Adrenal gland (tissue), 12 donors: ENCODE data around the gene HFM1. TPM values are rescaled to one million over a fixed set of nuclear protein-coding genes. Genes with fewer than 3 reads are reported as not detected.

Experiments
- DNase-seq, 7 donors: peaks; one replicate each; pipeline ENCODE4 v3.0.0-alpha.2; 2019 to 2020
- H3K27ac ChIP-seq, 5 donors: fragments of 200-600 bp; sonication (generic) in 4 of 5; 1 replicate in 3 of 5; 2 replicates in 2 of 5; pipeline versions ENCODE4 v1.5.1 to v1.8.0; 2016 to 2020; ENCODE audit warnings: mild to moderate bottlenecking in 1 of 5
- H3K27me3 ChIP-seq: fragments of 200-600 bp; 2 replicates; pipeline ENCODE4 v1.8.0; 2021
- H3K36me3 ChIP-seq, 2 donors: fragments of 200-600 bp; replicated peaks in 1 of 2; 1 replicate in 1 of 2; 2 replicates in 1 of 2; pipeline versions ENCODE4 v1.5.1 to v1.8.0; 2018 to 2022
- H3K4me1 ChIP-seq, 2 donors: fragments of 200-600 bp; replicated peaks in 1 of 2; 1 replicate in 1 of 2; 2 replicates in 1 of 2; pipeline versions ENCODE4 v1.5.1 to v1.8.0; 2018 to 2021
- H3K4me3 ChIP-seq, 4 donors: fragments of 200-600 bp; sonication (generic) in 3 of 4; one replicate each; pipeline ENCODE4 v1.5.1; 2016 to 2018
- H3K9me3 ChIP-seq, 3 donors: fragments of 200-600 bp; sonication (generic) in 1 of 3; replicated peaks in 1 of 3; 1 replicate in 2 of 3; 2 replicates in 1 of 3; pipeline versions ENCODE4 v1.5.1 to v1.8.0; 2016 to 2021
- POLR2A ChIP-seq, 2 donors: fragments of 450-650 bp; IDR thresholded peaks; one replicate each; pipeline ENCODE4 v1.6.1; 2017; ENCODE audit warnings: antibody characterized with exemption in 2 of 2, mild to moderate bottlenecking in 2 of 2, moderate library complexity in 1 of 2
- WGBS, 4 donors: extraction: QIAGEN DNeasy Blood & Tissue Kit in 2 of 4; methylation state at CpG; one replicate each; pipeline versions ENCODE4 v1.1.5 to v1.1.7; 2013 to 2017; 5-methylcytosine and 5-hydroxymethylcytosine counted together
- intact Hi-C, 2 donors: fragments of 100-400 bp; cut with DNase I; formaldehyde crosslinking; loops; one replicate each; pipeline versions ENCODE4 v1.14.1 to v1.15.0; 2022 to 2023
- polyA plus RNA-seq, 3 donors: library from polyadenylated mRNA; stranded (reverse); fragments of 200-250 nt in 2 of 3; fragments of 350-450 nt in 1 of 3; fragmentation: Illumina TruSeq in 1 of 3; extraction: RNeasy Lipid Tissue Mini Kit (QIAGEN cat#74804) in 1 of 3; gene quantifications; one replicate each; pipeline ENCODE4 v1.2.3, GENCODE V29; 2013 to 2014
- total RNA-seq, 9 donors: library from RNA; depleted of rRNA in 4 of 9; stranded (reverse); fragments of >200 nt in 4 of 9; fragments of 120-200 nt in 1 of 9; fragmentation: NEBNext Ultra II Directional in 1 of 9; extraction: Animal tissue kit (Norgen Biotek cat#: 25700) in 1 of 9; gene quantifications; one replicate each; pipeline versions ENCODE4 v1.1.0 to v1.2.4, GENCODE V29; 2013 to 2023
- TF ChIP-seq, protein P1 (sequence below), 6 experiments: fragments of 450-650 bp in 4 of 6; fragments of 200-600 bp in 2 of 6; sonication (generic) in 1 of 6; IDR thresholded peaks; 1 replicate in 5 of 6; 2 replicates in 1 of 6; pipeline versions ENCODE4 v1.5.1 to v1.8.0; 2016 to 2021; ENCODE audit warnings: antibody characterized with exemption in 6 of 6, mild to moderate bottlenecking in 2 of 6, moderate library complexity in 1 of 6
- donor health status: healthy with polysubstance abuse.
- donor health status: Bipolar disorder and iron deficiency.
- donor health status: DM: yes; HTN: yes; CAD: no.
- donor health status: DM: no; HTN: no; CAD: no.
- donor health status: DM: no; HTN: no; CAD: no.
- donor health status: DM: yes; HTN: yes; CAD: no.

HFM1 gene
- total and polyA plus RNA-seq, 12 donors: 0.17 to 8.6 (median 1.0) TPM; not detected in 1

DNA sequence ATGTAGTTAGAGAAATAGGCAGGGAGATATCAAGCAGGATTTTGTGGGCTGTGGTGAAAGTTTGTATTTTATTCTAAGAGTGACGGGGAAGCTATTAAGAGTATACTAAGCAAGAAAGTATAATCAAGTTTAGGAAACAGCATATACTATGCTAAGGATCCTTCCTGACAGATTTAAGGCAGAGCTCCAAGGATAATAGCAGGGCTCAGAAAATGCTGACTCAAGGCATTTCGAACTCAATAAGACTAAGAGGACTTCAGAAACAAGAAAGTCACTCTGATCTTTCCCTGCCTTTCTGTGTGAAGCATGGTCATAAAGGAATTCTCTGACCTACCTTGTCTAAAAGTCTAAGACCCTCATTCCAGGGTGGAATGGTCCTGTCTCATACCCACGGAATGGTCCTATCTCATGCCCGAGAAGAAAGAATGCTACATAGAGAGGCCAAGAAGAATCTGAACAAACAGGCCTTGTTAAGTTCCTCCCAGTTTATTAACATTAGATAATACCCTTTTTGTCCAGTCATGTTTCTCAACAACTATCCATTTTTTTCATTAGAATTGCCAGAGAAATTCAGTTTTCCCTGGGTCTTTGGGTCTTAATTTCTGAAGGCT lies 59.1 kb downstream of the HFM1 start:
- WGBS, 4 donors: 53 to 66% (median 64%) methylated on average over 4 of the region's 4 CpGs
- H3K9me3 ChIP-seq: no peaks in the 10 kb centered on the region
- no peak overlapping the region for H3K27ac ChIP-seq

DNA sequence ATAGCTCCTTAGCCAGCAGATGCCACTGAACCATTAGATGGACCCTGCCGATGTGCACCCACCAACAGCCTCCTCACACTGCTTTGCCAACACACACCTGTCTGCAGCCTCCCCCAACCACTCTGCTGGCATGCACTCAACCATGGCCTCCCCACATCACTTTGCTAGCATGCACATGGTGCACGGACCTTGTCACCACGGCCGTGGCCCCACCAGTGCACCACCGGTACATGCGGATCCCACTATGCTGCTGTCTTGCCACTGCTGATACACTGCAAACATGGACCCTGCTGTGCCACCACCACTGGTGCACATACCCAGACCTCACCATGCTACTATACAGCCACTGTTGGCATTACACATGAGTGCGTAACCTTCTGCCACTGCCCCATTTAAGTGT lies 66.1 kb downstream of the HFM1 start:
- Histone ChIP-seq H3K4me3 (no peak overlapping the region), H3K9me3 (no peaks in the 10 kb centered on the region), H3K36me3 (no peaks in the 10 kb centered on the region), H3K4me1 (no peaks in the 10 kb centered on the region), H3K27me3 (no peaks in the 10 kb centered on the region), H3K27ac (no peak overlapping the region)
- TF ChIP-seq, protein P1, sequence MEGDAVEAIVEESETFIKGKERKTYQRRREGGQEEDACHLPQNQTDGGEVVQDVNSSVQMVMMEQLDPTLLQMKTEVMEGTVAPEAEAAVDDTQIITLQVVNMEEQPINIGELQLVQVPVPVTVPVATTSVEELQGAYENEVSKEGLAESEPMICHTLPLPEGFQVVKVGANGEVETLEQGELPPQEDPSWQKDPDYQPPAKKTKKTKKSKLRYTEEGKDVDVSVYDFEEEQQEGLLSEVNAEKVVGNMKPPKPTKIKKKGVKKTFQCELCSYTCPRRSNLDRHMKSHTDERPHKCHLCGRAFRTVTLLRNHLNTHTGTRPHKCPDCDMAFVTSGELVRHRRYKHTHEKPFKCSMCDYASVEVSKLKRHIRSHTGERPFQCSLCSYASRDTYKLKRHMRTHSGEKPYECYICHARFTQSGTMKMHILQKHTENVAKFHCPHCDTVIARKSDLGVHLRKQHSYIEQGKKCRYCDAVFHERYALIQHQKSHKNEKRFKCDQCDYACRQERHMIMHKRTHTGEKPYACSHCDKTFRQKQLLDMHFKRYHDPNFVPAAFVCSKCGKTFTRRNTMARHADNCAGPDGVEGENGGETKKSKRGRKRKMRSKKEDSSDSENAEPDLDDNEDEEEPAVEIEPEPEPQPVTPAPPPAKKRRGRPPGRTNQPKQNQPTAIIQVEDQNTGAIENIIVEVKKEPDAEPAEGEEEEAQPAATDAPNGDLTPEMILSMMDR (IDR thresholded peaks at IDR 0.05): no peak
- TF ChIP-seq POLR2A (IDR thresholded peaks at IDR 0.05): no peak
- intact Hi-C loops: no loop called here
- DNase-seq: no peak
- 95 to 96% (median 95%) methylated on average over 6 to 7 of the region's 7 CpGs for WGBS, 4 donors

More for the DNA sequence above, 59.1 kb downstream of the HFM1 start:
- no peak for DNase-seq
- TF ChIP-seq, protein P1 (IDR thresholded peaks at IDR 0.05): no peak
- no peak for TF ChIP-seq POLR2A (IDR thresholded peaks at IDR 0.05)
- intact Hi-C loops: no loop called here
- no peaks in the 10 kb centered on the region for H3K4me1 ChIP-seq
- H3K27me3 ChIP-seq: no peaks in the 10 kb centered on the region
- no peaks in the 10 kb centered on the region for H3K36me3 ChIP-seq
- H3K4me3 ChIP-seq: no peak overlapping the region

DNA sequence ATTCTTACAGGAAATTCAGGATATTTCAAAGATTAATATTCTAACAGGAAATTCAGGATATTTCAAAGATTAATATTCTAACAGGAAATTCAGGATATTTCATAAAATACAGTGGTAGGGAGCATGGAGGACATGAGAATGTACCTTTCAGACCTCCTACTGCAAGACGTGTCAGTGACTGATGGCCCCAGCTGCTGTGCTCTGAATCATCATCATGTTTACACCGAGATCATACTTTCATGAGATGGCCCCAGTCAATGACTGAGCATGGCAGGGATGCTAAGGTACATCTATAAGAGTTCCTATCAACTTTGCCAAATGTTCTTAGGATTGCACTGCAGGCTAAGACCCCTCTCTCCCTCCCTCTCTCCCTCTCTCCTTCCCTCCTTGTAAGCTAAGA lies 69.0 kb downstream of the HFM1 start:
- no peak for DNase-seq
- 36 to 69% (median 46%) methylated on average over 2 of the region's 2 CpGs for WGBS, 4 donors
- Histone ChIP-seq H3K4me3 (no peak overlapping the region), H3K27me3 (no peaks in the 10 kb centered on the region), H3K36me3 (no peaks in the 10 kb centered on the region), H3K4me1 (no peaks in the 10 kb centered on the region), H3K27ac (no peak overlapping the region), H3K9me3 (no peaks in the 10 kb centered on the region)
- intact Hi-C loops: no loop called here
- TF ChIP-seq, protein P1 (IDR thresholded peaks at IDR 0.05): no peak
- TF ChIP-seq POLR2A (IDR thresholded peaks at IDR 0.05): no peak

DNA sequence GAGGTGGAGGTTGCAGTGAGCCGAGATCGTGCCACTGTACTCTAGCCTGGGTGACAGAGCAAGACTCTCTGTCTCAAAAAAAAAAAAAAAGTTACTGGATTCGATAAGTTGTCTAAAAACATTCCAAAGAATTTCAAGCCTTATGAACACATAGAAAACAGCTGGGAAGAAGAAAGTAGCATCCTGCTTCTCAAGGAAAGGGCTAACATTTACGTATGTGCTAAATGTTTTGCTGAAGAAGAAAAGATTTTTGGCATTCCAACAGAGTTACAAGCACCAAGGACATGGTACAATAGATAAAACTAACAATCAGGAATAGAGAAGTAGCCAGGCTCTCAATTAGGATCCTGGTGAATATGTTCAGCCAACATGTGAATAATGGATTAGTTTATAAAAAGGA lies 69.8 kb downstream of the HFM1 start:
- no peak overlapping the region for H3K4me3 ChIP-seq
- DNase-seq: no peak
- no peak for TF ChIP-seq POLR2A (IDR thresholded peaks at IDR 0.05)
- TF ChIP-seq, protein P1 (IDR thresholded peaks at IDR 0.05): no peak
- no peak overlapping the region for H3K27ac ChIP-seq
- WGBS, 4 donors: 74 to 86% (median 77%) methylated on average over 4 of the region's 4 CpGs
- H3K4me1 ChIP-seq: no peaks in the 10 kb centered on the region
- H3K9me3 ChIP-seq: no peaks in the 10 kb centered on the region
- no peaks in the 10 kb centered on the region for H3K36me3 ChIP-seq
- H3K27me3 ChIP-seq: no peaks in the 10 kb centered on the region
- intact Hi-C loops: no loop called here
